OCI-LY1 (cell line): Measurements from ENCODE around the gene PDGFRB.

Source experiments
- EZH2 ChIP-seq: fragments of 200-600 bp; sonication (generic), shearing (Covaris generic); IDR thresholded peaks from 2 replicates; pipeline ENCODE4 v1.8.0; 2017; ENCODE audit warnings: borderline replicate concordance, mixed run types, mild to moderate bottlenecking, antibody characterized with exemption, low read length, moderate library complexity, mixed read lengths
- TF ChIP-seq, protein P1 (sequence below): fragments of 200-600 bp; sonication (generic), shearing (Covaris generic); IDR thresholded peaks from 2 replicates; pipeline ENCODE4 v1.5.1; 2017; ENCODE audit warnings: mild to moderate bottlenecking, antibody characterized with exemption, low read length, moderate library complexity, mixed read lengths

DNA sequence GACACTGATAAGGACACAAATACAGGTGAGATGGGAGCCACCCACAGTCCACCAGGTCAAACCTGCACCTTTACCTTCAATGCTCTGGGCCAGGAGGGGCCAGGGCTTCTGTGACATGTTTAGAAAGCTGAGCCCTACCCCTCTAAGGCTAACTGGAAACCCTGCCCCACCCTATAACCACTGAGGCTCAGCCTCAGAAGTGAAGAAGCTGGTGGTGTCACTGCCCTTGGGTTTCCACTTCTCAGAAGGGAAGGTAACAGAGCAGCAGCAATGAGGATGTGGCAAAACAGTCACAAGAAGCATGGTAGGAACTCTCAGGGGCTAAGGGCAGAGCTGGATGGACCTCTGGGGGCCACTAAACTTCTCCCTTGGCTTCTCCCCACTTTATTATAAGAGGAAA is 6.0 kb downstream of the PDGFRB start:
- TF ChIP-seq, protein P1, sequence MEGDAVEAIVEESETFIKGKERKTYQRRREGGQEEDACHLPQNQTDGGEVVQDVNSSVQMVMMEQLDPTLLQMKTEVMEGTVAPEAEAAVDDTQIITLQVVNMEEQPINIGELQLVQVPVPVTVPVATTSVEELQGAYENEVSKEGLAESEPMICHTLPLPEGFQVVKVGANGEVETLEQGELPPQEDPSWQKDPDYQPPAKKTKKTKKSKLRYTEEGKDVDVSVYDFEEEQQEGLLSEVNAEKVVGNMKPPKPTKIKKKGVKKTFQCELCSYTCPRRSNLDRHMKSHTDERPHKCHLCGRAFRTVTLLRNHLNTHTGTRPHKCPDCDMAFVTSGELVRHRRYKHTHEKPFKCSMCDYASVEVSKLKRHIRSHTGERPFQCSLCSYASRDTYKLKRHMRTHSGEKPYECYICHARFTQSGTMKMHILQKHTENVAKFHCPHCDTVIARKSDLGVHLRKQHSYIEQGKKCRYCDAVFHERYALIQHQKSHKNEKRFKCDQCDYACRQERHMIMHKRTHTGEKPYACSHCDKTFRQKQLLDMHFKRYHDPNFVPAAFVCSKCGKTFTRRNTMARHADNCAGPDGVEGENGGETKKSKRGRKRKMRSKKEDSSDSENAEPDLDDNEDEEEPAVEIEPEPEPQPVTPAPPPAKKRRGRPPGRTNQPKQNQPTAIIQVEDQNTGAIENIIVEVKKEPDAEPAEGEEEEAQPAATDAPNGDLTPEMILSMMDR = no peak
- TF ChIP-seq EZH2 = no peak
